Measurements from ENCODE around the gene ACSM2A. TPM values are rescaled to one million over a fixed set of nuclear protein-coding genes. Genes with fewer than 3 reads are reported as not detected.
"Not testable (repeated sequence)": the region's sequence is repeated elsewhere in the genome, so short reads cannot be mapped to it uniquely, and the experiment has no call there.

Gene ACSM2A
- polyA plus RNA-seq, 3 donors = 62.8 to 102 (median 99.4) TPM

DNA sequence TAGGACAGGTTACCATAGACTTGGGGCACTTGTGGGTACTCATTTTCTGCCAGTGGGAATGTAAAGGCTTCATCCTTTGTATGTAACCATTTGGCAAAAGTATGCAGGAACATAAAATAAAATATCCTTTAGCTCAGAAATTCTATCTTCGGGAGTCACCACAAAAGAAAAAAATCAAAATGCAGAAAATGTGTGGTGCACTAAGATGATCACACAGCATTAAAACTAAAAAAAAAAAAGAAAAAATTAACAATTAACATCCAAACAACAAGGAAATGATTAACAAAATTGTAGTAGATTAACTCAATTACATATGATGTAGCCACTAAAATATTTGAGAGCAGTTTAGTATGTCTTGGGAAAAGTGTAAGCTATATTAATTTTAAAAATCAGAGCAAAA, 10.6 kb upstream of the ACSM2A start:
- DNase-seq = not testable (repeated sequence)

DNA sequence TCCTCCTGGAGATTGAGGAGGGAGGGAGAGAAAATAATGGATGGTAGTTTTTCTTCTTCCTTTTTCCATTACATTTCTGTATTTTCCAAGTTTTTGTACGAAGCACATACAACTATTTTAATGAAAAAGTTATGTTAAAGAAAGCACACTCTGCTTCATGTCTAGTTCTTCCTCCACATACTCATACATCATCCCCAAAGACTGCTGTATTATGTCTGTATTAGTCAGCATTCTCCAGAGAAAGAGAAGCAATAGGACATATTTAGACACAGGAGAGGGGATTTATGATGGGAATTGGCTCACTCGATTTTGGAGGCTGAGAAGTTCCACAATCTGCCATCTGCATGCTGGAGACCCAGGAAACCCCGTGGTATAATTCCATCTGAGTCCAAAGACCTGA, 10.1 kb upstream of the ACSM2A start:
- no peak for DNase-seq

DNA sequence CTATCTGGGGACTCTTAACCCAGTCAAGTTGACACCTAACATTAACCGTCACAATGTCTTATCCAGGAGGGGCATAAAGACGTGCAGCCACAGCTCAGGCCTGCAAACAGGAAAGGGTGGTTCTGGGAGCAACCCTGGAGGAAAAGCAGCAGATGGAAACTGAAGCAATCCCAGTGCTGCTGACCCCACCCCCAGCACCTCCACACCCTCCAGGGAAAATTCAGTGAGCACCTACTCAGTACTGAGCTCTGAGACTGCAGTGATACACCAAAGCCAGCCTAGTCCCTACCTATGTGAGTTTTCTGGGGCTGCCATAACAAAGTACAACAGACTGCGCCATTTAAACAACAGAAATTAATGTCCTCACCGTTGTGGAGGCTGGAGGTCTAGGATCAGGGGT, 9.5 kb upstream of the ACSM2A start:
- not testable (repeated sequence) for DNase-seq

DNA sequence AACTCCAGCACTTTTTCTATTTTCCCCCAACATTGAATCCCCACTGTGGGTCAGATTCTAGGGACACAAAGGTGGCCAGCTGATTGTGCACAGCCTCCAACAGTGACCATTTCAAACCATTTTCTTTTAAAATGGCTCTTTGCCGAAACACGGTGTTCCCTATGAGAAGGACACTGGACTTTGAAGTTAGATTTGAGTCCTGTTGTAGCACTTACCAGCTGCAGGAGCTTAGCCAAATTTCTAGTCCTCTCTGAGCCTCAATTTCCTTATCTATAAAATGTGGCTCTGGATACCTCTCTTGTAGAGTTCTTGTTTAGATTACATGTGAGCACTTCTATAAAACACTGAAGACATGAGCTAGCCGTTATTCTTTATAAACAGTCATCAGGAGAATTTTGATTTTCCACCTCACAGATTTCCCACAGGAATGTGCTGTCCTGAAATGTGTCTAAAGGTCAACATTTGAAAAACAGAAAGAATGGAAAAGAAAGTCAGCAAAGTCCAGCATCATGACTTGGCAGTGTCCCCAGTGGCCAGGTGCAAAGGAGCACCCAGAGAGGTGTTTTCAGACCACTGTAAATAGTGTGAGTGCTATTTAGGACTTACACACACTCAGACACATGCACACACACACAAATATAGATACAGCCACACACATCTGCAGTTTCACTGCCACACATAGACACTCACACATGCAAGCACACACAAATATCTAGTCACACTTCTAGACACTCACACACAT, 4.5 kb upstream of the ACSM2A start:
- DNase-seq = not testable (repeated sequence)

DNA sequence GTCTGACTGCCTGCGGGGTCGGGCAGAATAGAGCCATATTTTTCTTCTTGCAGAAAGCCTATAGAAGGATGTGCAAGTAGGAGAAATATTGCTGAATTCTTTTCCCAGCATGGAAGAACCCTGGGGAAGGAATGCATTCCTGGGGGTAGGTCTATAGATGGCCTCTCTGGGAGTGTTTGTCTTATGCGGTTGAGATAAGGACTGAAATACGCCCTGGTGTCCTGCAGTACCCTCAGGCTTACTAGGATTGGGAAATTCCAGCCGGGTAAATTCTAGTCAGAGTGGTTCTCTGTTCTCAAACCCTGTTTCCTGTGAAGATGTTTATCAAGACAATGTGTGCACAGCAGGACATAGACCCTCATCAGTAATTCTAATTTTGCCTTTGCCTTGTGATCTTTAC, 2.3 kb downstream of the ACSM2A start:
- DNase-seq = not testable (repeated sequence)

DNA sequence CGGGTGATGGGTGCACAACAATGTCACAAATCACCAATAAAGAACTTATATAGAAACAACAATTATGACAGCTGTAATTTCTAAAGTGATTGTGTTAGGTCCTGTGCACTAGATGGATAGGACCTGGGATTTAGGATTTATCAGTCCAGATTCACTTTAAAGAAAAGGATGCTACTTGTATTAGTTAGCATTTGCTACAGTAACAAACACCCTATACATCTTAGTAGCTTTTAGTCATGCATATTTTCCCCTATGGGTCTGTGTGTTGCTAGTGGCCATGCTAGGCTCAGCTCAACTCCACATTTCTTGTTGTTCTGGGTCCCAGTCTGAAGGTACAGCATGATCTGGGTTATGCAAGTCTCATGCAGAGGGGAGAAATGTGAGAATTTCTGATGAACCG, 7.9 kb downstream of the ACSM2A start:
- not testable (repeated sequence) for DNase-seq

DNA sequence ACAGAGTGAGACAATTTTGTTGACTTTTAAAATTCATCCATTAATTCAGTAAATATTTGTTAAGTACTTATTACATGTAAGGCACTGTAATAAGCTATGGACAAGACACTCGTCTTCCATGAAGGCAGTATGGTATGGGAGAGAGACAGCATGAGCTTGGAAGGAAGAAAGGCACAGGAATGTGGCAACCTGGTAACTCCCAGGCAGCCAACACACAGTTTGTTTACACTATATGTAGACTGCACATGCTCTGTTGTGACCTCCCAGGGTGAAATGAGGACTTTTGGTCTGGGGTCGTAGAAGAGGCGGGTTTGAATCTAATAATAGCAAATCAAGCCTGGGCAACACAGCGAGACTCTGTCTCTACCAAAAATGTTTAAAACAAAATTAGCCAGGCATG, 9.0 kb downstream of the ACSM2A start:
- DNase-seq = not testable (repeated sequence)

DNA sequence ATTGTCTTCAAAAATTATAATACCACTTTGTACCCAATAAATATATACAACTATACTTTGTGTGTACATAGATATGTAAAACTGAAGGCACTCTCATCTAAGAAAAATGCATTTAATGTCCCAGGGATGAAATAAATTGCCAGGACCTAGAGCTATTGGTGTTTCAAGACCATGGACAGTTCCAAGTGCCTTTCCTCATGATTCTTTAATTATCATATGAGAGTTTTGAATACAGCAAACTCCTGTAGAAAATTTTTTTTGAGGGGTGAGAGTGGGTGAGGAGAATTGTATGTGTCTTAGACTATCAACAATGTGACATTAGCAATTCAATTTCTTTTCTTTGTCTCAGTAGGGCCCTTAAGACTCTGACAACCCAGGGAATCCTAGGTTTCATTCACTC, 17.6 kb downstream of the ACSM2A start:
- not testable (repeated sequence) for DNase-seq

DNA sequence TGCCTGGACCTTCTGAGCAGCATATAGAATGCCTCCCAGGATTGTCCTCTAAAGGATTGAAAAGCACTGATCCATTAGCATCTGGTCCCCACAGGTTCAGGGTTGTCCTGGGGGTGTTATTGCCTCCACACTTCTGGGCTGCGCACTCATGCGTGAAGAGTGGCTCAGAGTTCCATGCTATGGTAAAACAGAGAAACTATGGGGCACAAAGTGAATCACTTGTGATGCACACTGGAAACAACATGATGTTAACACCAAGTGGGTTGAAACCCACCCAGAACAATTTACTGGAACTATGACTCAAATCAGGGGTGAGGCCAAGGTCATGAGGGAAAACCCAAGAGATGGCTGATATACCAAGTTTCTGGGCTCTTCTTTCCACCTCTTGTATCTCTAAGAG, 18.6 kb downstream of the ACSM2A start:
- not testable (repeated sequence) for DNase-seq

DNA sequence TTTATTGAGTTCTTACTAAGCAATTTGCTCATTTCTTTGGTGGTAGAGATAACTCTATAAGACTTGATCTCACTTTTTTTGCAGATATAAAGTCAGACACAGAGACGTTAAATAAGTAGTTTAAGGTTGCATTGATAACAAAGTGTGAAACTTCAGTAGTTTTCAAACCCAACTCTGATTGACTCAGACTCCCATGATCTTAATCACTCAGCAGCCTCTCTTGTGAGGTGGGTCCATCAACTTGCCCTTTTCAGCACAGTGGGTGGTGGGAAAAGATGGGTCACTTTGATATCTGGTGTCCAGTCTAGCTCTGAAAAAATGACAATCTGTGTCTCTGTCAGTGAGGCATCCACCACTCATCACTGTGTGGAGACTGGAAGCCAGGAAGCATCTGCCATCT, 19.4 kb downstream of the ACSM2A start:
- DNase-seq = not testable (repeated sequence)

DNA sequence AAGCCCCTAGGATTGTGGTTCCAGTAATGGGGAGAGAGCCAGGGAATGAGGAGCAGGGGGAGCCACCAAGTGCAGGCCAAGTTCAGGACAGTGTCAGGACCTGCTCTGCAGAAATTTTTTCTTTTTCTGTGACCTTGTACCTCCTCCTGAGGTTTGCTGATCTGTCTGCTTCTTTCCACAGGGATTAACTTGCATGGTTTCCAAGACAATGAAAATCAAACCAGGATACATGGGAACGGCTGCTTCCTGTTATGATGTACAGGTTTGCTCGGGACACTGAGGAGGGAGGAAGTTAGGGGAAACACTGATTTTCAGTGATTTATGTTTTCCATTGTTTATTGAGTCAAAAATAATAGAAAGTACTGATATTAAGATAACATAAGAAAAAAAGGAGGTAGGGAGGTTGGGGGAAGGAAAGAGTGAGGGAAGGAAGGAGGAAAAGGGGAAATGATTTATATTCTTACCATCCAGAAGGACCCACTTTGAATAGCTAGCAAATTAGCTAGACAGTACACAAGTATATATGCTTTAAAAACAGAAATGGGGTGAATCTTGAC, 25.9 kb downstream of the ACSM2A start:
- not testable (repeated sequence) for DNase-seq

DNA sequence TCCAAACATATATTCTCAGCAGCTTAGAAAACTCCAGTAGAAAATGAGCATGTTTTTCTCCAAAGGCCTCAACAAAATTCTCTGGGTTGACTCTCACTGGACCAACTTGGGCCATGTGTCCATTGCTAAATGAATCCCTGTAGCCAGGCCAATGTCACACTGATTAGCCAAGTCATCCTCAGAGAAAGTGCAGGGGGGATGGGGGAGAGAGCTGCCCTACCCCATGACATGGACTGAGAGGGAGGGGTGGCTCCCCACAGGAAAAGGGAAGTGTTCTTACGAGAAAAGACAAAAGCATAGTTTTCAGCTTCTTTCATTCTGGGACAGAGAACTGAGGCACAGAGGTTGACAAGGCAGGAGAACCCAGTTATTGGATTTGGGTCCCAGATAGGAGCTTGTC, 32.7 kb downstream of the ACSM2A start:
- not testable (repeated sequence) for DNase-seq

DNA sequence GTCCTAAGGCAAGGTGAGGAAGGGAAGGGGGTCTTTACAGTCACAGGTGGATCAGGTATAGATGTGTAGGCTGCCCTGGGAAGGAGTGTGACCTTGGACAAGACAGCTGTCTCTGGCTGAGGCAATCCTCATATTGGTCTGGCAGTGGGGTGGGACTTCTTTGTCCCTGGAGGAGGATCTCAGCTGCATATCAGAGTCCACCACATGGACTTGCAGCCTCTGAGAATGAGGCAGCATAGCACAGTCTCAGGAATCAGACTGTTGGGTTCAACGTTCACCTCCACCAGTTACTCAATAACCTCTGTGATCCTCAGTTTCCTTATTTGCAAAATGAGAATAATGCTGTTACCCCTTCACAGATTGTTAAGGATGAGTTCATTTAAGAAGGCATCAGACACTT, 33.4 kb downstream of the ACSM2A start:
- no peak for DNase-seq

DNA sequence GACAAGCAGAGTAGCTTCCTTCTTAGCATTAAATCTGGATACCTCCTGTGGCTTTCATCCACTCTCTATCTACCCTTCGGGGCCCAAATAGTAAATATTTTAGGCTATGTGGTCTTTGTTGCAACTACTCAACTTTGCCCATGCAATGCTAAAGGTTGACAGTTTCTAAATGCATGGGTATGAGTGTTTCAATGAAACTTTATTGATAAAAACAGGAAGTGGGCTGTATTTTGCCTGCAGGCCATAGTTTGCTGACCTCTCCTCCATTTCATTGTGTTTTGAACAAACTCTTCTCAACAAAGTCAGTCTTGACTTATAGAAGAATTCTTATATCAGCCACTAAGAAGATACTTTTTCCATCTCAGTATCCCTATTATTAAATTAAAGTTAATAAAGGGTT, 34.1 kb downstream of the ACSM2A start:
- DNase-seq = no peak

DNA sequence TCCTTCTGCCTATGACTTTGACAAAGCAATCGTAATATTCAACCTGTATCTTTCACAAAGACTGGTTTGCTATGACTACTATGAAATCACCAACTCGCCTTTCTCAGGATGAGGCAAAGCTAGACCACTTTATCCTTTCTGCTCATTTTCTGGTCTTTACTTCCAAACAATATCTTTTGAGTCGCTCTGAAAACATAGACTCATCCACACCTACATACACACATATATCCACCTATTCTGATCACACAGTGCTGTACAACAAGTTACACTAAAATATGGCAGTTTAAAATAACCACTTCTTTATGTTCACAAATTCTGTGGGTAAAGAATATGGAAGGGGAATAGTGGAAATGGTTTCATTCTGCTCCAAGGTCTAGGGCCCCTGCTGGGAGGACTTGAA, 39.7 kb downstream of the ACSM2A start:
- DNase-seq = not testable (repeated sequence)

DNA sequence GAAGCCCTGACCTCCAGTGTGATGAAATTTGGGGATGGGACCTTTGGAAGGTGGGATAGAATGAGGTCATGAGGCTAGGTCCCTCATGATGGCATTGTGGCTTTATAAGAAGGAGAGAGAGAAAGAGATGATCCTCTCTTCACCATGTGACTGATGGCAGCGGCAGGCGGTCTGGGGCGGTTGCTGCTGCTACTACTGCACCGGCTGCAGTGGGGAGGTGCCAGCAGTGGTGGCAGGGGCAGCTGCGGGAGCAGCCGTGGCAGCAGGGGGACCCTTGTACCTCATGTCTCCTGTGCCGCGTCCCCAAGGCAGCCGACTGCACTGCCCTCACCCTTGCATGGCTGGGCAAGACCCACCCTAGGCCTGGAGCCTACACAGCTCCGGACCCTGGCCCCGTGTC, 40.1 kb downstream of the ACSM2A start:
- not testable (repeated sequence) for DNase-seq

DNA sequence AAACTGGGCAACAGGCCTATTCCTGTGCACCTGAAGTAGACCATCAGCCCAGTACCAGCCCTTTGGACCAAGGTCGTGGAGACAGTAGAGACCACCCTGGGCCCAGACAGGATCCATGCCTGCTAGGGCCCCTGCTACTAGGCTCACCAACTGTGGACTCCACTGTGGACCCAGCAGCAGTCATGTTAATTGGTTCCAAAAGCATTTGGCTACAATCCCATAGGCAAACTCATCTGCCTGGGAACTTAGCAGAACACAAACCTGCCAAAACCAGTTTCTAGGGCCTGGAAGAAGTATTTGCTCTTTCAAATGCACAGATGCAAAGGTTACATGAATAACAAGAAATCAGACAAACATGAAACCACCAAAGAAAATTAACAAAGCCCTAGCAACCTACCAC, 53.1 kb downstream of the ACSM2A start:
- no peak for DNase-seq

DNA sequence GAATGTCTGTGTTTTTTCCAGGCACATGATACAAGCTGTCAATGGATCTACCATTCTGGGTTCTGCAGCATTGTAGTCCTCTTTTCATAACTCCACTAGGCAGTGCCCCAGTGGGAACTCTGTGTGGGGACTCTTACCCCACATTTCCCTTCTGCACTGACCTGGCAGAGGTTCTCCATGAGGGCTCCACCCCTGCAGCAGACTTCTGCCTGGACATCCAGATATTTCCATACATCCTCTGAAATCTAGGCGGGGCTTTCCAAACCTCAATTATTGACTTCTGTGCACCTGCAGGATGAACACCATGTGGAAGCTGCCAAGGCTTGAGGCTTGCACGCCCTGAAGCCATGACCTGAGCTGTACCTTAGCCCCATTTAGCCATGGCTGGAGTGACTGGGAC, 56.0 kb downstream of the ACSM2A start:
- DNase-seq = no peak

DNA sequence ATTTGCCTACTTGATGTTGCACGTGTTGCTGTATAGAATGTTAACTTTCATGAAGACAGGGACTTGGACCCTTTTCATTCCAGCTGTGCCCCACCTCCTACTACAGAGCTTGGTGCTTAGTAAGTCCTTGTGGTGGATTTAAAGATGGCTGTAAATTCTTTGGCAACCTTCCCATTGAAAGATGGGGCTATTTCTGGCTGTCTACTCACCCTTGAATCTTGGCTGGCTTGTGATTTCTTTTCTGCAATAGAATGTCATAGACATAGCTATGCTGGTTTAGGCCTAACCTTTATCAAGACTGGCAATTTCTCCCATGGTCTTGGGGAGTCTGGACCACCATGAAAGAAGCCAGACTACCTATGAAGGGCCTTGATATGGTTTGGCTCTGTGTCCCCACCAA, 59.0 kb downstream of the ACSM2A start:
- no peak for DNase-seq

DNA sequence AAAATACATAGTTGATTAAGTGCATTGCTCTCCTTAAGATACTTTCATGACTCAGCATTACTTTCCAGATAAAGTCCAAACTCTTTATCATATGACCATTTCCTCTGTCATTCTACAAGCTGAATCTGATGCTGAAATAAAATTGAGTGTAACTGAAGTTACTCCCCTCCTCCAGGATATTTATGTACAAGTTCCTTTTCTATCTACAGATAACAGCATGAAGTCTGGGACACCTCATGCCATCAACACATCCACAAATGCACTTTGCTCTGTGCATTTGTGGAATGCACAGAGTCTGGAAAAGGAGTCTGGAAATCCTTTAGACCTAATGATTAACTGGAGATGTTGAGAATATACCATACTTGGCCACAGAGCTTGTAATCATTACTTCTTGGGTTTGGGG, 64.4 kb downstream of the ACSM2A start:
- DNase-seq = no peak

DNA sequence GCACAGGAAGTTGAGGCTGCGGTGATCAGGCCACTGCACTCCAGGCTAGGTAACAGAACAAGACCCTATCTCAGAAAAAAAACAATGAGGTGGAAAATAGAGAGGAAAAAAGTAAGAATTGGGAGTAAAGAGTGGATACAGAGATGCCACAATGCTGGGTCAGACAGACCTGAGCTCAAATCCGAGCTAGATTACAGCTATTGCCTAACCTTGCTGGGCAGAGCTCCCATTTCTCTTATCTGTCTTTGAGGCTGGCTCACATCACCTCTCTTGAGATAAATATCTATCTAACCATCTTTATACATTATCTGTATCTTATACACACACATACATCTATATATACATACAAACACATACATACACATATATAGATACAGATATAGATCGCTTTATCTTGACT, 65.8 kb downstream of the ACSM2A start:
- DNase-seq = no peak

DNA sequence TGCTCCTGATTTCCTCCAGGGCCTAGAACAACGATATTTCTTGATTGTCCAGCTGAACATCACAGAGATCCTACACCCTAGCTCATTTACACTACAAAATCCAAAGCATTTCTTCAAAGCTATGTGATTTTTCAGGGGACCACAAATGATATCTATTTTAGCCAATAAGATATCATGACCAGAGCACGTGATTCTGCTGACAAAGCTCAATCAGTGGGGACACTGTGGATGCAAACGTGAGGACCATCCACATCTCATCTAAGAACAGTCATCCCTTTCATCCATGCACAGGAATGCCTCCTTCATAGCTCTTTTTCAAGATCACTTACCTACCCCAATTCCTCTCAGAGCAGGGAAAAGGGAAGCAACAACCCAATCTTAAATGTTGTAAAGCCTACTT, 67.9 kb downstream of the ACSM2A start:
- no peak for DNase-seq

DNA sequence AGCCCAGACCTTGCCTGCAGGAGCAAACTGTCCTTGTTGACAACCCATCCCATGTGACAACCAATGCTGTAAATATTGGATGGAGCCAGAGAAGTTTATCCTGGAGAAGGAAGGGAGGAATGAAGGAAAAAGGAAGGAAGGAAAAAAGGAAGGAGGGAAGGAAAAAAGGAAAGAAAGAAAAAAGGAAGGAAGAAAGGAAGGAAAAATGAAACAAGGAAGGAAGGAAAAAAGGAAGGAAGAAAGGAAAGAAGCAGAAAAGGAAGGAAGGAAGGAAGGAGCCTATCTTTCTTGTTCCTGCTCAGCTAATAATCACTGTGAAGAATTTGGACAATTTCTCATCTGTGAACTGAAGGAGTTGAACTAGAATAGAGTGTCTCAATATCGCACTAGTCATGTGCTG, 68.8 kb downstream of the ACSM2A start:
- DNase-seq = no peak

DNA sequence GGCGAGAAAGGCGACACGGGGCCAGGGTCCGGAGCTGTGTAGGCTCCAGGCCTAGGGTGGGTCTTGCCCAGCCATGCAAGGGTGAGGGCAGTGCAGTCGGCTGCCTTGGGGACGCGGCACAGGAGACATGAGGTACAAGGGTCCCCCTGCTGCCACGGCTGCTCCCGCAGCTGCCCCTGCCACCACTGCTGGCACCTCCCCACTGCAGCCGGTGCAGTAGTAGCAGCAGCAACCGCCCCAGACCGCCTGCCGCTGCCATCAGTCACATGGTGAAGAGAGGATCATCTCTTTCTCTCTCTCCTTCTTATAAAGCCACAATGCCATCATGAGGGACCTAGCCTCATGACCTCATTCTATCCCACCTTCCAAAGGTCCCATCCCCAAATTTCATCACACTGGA, 80.5 kb downstream of the ACSM2A start:
- DNase-seq = not testable (repeated sequence)
